IPS-NIHi7 (cell line): Measurements from ENCODE around the gene RNF213.

Source experiments
- DNase-seq: peaks from one replicate; pipeline ENCODE4 v3.0.0; 2012; ENCODE audit warnings: mixed read lengths; ENCODE audit errors: extremely low spot score

RNF213 gene

GRCh38 chr17:80349151-80349651 is 88.5 kb downstream of the RNF213 start:
- no peak for DNase-seq

GRCh38 chr17:80349751-80350150 is 89.1 kb downstream of the RNF213 start:
- DNase-seq: no peak

GRCh38 chr17:80352216-80352895 is 91.7 kb downstream of the RNF213 start:
- DNase-seq: no peak

- no peak for DNase-seq
Observed at GRCh38 chr17:80352991-80353665, 92.5 kb downstream of the RNF213 start.

GRCh38 chr17:80353718-80354275 is 93.1 kb downstream of the RNF213 start:
- no peak for DNase-seq

GRCh38 chr17:80354336-80354735 is 93.7 kb downstream of the RNF213 start:
- no peak for DNase-seq

GRCh38 chr17:80356231-80356856 is 95.7 kb downstream of the RNF213 start:
- DNase-seq: no peak

GRCh38 chr17:80358131-80358530 is 97.5 kb downstream of the RNF213 start:
- no peak for DNase-seq

GRCh38 chr17:80358861-80359260 is 98.2 kb downstream of the RNF213 start:
- no peak for DNase-seq

GRCh38 chr17:80359422-80360110 is 98.9 kb downstream of the RNF213 start:
- DNase-seq: no peak

GRCh38 chr17:80360396-80360795 is 99.7 kb downstream of the RNF213 start:
- DNase-seq: no peak

- peak; percentile 82 for DNase-seq
Observed at GRCh38 chr17:80361495-80362220, 101.0 kb downstream of the RNF213 start.

GRCh38 chr17:80362428-80363119 is 101.9 kb downstream of the RNF213 start:
- no peak for DNase-seq

GRCh38 chr17:80363120-80363515 is 102.5 kb downstream of the RNF213 start:
- DNase-seq: no peak

GRCh38 chr17:80363518-80364090 is 103.0 kb downstream of the RNF213 start:
- no peak for DNase-seq

GRCh38 chr17:80364091-80364691 is 103.5 kb downstream of the RNF213 start:
- DNase-seq: peak; percentile 70

GRCh38 chr17:80365001-80365965 is 104.6 kb downstream of the RNF213 start:
- no peak for DNase-seq

GRCh38 chr17:80365983-80366382 is 105.3 kb downstream of the RNF213 start:
- no peak for DNase-seq

GRCh38 chr17:80367503-80367902 is 106.9 kb downstream of the RNF213 start:
- no peak for DNase-seq
